HL-60 (cell line): ENCODE measurements around the gene PDE8B.

Experiments used
- DNase-seq, 2 experiments: peaks; one replicate each; pipeline ENCODE4 v3.0.0-alpha.2; 2010 to 2020; ENCODE audit warnings: low read depth in 1 of 2, low spot score in 1 of 2
- H3K27ac ChIP-seq: fragments of 250-450 bp; sonication (Bioruptor Pico); replicated peaks from 2 replicates; pipeline ENCODE4 v1.5.1; 2020; ENCODE audit warnings: mild to moderate bottlenecking, moderate library complexity
- H3K27me3 ChIP-seq: fragments of 250-450 bp; sonication (Bioruptor Pico); 2 replicates; pipeline ENCODE4 v1.5.1; 2021; ENCODE audit warnings: mild to moderate bottlenecking, moderate library complexity; ENCODE audit not compliant: insufficient read depth, poor library complexity, severe bottlenecking
- H3K4me3 ChIP-seq: replicated peaks from 2 replicates; pipeline ENCODE4 v1.5.1; 2011; ENCODE audit warnings: mild to moderate bottlenecking, control low read depth, low read length; ENCODE audit not compliant: insufficient read depth
- GABPA ChIP-seq: IDR thresholded peaks from 2 replicates; pipeline ENCODE4 v1.6.1; 2012; ENCODE audit warnings: low read depth
- POLR2AphosphoS5 ChIP-seq: IDR thresholded peaks from 2 replicates; pipeline ENCODE4 v1.6.1; 2012; ENCODE audit warnings: low read depth
- SPI1 ChIP-seq: IDR thresholded peaks from 2 replicates; pipeline ENCODE4 v1.6.1; 2012; ENCODE audit warnings: low read depth, mild to moderate bottlenecking, borderline replicate concordance
- TF ChIP-seq, protein P1 (sequence below): IDR thresholded peaks from 2 replicates; pipeline ENCODE4 v1.6.1; 2012; ENCODE audit warnings: low read depth; ENCODE audit not compliant: insufficient replicate concordance
- TF ChIP-seq, protein P2 (sequence below): IDR thresholded peaks from one replicate; pipeline ENCODE4 v1.5.1; 2011; ENCODE audit warnings: low read length, control low read depth, inconsistent platforms; ENCODE audit not compliant: insufficient read depth

PDE8B gene

DNA sequence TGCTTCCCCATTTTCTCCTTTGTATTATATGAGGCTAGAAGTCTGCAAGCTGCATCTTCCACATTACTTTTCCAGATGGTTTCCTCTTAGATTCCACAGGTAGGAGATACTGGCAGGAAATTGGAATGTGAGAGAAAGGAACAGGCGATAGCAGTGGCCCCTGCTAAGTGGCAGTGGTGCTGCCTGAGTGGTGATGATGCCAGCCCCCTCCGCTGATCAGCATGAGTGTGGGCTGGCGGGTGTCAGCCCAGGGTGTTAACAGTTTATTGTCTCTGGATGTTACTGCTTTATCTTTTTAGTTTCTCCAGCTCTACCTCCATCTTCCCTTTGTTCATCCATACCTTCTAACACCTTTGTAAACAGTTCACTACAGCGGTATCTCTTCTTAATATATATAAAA is 13.2 kb downstream of the PDE8B start:
- H3K27ac ChIP-seq: no peak overlapping the region
- DNase-seq: no peak
- TF ChIP-seq POLR2AphosphoS5: no peak
- no peak for TF ChIP-seq SPI1
- TF ChIP-seq, protein P1, sequence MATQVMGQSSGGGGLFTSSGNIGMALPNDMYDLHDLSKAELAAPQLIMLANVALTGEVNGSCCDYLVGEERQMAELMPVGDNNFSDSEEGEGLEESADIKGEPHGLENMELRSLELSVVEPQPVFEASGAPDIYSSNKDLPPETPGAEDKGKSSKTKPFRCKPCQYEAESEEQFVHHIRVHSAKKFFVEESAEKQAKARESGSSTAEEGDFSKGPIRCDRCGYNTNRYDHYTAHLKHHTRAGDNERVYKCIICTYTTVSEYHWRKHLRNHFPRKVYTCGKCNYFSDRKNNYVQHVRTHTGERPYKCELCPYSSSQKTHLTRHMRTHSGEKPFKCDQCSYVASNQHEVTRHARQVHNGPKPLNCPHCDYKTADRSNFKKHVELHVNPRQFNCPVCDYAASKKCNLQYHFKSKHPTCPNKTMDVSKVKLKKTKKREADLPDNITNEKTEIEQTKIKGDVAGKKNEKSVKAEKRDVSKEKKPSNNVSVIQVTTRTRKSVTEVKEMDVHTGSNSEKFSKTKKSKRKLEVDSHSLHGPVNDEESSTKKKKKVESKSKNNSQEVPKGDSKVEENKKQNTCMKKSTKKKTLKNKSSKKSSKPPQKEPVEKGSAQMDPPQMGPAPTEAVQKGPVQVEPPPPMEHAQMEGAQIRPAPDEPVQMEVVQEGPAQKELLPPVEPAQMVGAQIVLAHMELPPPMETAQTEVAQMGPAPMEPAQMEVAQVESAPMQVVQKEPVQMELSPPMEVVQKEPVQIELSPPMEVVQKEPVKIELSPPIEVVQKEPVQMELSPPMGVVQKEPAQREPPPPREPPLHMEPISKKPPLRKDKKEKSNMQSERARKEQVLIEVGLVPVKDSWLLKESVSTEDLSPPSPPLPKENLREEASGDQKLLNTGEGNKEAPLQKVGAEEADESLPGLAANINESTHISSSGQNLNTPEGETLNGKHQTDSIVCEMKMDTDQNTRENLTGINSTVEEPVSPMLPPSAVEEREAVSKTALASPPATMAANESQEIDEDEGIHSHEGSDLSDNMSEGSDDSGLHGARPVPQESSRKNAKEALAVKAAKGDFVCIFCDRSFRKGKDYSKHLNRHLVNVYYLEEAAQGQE: no peak
- TF ChIP-seq, protein P2, sequence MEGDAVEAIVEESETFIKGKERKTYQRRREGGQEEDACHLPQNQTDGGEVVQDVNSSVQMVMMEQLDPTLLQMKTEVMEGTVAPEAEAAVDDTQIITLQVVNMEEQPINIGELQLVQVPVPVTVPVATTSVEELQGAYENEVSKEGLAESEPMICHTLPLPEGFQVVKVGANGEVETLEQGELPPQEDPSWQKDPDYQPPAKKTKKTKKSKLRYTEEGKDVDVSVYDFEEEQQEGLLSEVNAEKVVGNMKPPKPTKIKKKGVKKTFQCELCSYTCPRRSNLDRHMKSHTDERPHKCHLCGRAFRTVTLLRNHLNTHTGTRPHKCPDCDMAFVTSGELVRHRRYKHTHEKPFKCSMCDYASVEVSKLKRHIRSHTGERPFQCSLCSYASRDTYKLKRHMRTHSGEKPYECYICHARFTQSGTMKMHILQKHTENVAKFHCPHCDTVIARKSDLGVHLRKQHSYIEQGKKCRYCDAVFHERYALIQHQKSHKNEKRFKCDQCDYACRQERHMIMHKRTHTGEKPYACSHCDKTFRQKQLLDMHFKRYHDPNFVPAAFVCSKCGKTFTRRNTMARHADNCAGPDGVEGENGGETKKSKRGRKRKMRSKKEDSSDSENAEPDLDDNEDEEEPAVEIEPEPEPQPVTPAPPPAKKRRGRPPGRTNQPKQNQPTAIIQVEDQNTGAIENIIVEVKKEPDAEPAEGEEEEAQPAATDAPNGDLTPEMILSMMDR: no peak
- TF ChIP-seq GABPA: no peak
- no peak overlapping the region for H3K4me3 ChIP-seq
- H3K27me3 ChIP-seq: no peaks in the 10 kb centered on the region

GRCh38 chr5:77224672-77225355 is 14.3 kb downstream of the PDE8B start:
- TF ChIP-seq, protein P2: no peak
- no peak for TF ChIP-seq GABPA
- TF ChIP-seq, protein P1: no peak
- no peak for TF ChIP-seq SPI1
- no peak for TF ChIP-seq POLR2AphosphoS5
- no peak overlapping the region for H3K27ac ChIP-seq
- H3K4me3 ChIP-seq: no peak overlapping the region
- H3K27me3 ChIP-seq: no peaks in the 10 kb centered on the region
- no peak for DNase-seq

DNA sequence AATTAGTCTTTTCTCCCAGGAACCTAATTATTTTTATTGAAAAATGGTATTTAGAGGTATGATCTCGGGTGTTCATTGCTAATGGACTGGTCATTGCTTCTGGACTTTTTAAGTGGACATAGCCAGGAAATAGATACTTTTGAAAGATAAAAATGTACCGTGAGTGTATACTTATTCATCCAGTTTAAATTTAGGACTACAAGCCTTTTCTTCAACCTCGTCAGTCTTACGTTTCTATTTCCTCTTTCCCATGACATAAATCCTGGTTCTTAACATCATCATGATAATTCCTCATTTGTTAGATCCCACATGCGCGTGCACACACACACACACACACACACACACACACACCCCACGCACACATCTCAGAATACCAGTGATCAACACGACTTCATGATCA is 15.1 kb downstream of the PDE8B start:
- TF ChIP-seq POLR2AphosphoS5 (no peak), SPI1 (no peak), GABPA (no peak)
- TF ChIP-seq, protein P1: no peak
- TF ChIP-seq, protein P2: no peak
- H3K4me3 ChIP-seq: no peak overlapping the region
- no peak for DNase-seq
- no peaks in the 10 kb centered on the region for H3K27me3 ChIP-seq
- no peak overlapping the region for H3K27ac ChIP-seq
